ENCODE results near the gene CLPTM1L.
"Not testable (repeated sequence)": the region's sequence is repeated elsewhere in the genome, so short reads cannot be mapped to it uniquely, and the experiment has no call there.

CLPTM1L gene

DNA sequence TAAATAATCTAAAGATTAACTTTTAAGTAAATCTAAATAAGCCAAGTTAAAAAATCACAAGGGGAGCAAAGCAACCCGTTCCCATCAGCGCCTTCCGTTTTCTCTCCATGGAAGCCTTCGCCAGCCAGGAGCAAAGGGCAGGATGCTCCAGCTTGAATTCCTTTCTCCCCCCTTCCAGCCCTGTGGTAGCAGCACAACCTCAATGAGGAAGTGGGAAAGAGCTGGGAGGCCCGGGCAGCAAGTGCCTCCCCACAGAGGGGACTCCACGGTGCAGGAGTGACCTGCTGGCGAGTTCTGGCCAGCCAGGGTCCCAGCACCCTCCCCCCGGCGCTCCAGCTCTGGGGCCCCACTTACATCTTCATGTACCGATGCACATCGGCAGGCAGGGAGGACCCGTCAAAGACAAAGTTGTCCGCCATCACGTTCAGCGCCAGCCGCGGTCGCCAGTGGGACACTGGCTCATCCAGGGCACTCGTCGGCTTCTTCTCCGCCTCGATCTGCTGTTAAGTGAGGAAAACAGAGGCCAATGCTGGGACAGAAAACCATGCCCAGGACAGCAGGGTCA is 6.3 kb downstream of the CLPTM1L start:
- no peak for DNase-seq (ENCODE audit: low read depth)

DNA sequence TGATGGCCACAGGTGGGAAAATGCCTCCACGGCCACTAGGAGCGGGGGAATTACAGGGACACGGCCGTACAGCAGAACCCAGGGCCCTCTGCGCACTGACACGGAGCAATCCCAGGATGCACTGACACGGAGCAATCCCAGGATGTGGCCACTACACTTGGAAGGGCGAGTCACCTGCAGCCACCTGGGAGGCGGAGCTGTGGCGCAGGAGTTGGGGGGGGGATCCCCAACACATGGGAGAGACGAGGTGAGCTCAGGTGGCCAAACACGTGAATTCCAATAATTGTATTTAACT is 6.8 kb downstream of the CLPTM1L start:
- no peak for DNase-seq (ENCODE audit: low read depth)

- no peak for DNase-seq (ENCODE audit: low read depth)
Measured at GRCh38 chr5:1337489-1338195, 7.3 kb downstream of the CLPTM1L start.

DNA sequence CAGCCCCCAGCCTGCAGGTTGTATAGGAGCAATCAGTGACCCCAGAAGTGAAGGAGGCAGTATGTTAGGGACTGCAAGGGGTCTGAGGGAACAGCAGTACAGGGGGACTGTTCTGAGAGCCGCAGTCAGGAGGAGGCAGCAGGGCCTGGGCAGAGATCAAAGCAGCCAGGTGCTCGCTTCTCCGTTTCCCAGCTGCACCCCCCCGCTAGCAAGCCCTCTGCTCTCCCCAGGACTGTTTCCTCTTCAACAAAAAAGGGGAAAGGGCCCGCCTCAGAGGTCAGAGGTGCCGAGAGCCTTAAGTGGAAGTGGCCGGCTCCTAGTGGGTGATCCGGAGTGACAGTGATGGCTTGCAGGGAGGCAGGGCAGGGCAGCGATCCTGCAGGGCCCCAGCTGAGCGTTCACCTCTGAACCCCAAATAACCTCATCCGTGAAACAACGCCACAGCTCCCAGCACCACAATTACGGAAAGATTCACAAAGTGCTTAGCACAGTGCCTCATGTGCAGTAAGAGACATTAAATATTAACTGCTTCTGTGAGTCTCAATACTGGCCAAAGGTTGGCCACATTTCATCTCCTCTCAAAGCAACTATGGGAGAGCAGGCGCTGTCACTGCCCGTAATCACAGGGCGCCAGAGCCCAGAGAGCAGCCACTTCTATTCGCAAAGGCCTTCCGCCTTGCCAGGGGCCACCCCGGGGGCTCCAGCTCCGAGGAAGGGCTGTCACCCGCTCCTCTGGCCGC is 8.0 kb downstream of the CLPTM1L start:
- no peak for DNase-seq (ENCODE audit: low read depth)

DNA sequence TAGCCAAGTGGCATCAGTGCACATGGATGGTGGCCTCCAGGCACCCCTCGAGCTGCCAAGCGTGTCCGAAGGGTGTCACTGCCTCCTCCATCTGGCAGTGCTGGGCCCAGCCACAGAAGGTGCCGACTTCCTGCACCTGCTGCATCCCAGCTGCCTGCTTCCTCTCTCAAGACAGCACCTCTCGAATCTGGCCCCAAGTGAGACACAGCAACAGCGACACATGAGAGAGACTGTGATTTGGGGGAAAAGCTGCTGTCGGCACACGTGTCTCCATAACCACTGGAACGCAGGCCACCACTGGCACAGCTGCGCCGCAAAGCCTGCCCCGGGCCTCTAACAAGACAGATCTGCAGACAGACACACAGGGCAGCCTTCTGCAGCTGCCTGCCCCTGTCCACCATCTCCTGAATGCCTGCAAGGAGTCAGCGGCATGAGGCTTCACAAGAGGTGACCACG is 8.8 kb downstream of the CLPTM1L start:
- no peak for DNase-seq (ENCODE audit: low read depth)

GRCh38 chr5:1335540-1336095 is 9.3 kb downstream of the CLPTM1L start:
- no peak for DNase-seq (ENCODE audit: low read depth)

DNA sequence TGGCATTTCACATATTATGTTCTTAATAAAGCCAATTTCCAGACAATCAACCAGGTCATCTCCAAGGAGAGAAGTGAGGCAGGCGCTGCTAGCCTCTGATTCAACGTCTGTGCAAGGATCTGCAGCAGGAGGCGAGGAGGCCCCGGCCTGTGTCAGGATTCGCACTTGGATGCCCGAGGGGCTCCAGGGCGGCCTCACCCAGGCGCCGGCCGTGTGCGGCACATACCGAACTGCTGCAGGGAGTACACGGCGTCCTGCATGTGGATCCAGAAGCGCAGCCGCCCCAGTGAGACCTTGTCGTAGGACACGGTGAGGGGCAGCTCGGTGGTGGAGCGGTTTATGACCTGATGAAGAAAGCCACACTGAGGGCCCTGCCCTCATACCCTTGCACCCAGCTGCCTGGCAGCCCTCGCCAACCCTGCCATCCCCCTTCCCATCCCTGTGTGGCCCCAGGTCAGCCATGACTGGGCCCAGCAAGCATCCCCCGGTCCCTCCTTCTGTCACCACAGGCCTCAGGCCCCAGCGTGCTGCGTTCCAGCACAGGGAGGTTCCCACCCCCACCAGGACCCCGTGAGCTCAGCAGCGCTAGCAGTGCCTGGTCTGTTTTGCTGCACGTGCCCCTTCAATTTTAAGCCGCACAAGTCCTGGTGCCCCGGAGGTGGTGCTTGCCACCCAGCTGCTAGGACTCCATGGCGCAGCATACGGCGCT is 9.9 kb downstream of the CLPTM1L start:
- no peak for DNase-seq (ENCODE audit: low read depth)

GRCh38 chr5:1333986-1334385 is 10.9 kb downstream of the CLPTM1L start:
- no peak for DNase-seq (ENCODE audit: low read depth)

- not testable (repeated sequence) for DNase-seq (ENCODE audit: low read depth)
Measured at GRCh38 chr5:1333286-1333685, 11.6 kb downstream of the CLPTM1L start.

- DNase-seq (ENCODE audit: low read depth), result no peak
Measured at GRCh38 chr5:1332461-1333001, 12.4 kb downstream of the CLPTM1L start.

DNA sequence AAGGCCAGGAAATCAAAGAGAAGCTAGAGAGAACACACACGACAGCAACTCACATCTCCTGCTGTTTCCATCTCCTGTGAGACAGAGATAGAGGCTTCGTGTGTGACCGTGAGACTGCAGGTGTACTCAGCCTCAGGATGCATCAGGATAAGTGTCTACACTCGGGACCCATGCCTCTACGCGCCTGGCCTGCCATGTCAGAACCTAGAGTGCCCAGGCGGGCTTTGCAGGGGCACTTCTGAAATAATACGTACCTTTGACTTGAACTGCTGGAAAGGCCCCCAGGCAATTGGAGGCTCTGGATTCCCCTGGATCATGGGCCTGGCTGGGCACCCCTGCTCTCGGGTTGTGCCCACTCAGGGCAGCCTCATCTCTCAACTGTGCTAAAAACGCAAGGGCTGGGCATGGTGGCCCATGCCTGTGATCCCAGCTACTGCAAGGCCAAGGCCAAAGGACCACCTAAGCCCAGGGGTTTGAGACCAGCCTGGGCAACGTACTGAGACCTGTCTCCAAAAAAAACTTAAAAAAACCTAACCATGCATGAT is 13.0 kb downstream of the CLPTM1L start:
- no peak for DNase-seq (ENCODE audit: low read depth)

DNA sequence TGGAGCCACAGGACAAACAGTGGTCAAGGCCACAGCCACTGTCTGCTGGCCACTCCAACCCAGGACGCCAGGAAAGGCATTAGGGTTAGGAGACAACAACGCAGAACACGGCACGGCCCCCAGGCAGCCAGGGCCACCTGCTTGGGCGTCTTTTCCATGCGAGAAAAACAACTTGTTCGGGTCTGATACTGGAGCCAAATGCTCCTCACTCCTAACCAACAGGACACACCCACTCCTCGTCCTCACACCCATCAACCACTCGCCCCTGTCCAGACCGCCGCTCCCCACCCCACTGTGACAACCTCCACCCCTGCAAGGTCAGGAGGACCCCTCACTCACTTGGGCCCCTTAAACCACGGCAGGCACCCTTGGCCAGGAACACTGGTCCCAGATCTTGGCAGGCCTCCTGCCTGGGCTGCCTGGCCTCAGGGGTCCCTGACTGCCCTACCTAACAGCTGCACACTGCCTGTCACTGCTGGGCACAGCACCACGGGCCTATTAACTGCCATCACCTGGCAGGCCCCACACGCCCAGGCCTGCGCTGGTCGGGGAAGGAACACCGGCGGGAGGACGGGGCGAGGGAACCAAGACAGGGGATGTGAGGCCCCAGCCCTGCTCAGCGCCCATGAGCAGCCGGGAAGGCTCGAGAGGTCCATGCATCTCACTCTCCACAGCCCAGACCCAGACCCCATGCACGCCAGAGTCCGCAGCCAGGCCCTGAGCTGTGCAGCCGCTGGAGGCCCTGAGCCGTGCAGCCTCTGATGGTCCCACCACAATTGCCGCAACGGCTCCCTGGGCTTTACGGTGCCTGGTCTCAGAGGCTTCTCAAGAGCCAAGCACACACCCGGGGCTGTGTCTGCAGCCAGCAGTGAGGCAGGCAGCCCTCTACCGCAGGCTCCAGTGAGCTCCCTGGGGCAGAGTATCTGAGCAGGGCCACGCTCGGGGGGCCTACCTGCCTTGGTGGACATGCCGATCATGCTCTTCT is 13.8 kb downstream of the CLPTM1L start:
- DNase-seq (ENCODE audit: low read depth), result no peak

DNA sequence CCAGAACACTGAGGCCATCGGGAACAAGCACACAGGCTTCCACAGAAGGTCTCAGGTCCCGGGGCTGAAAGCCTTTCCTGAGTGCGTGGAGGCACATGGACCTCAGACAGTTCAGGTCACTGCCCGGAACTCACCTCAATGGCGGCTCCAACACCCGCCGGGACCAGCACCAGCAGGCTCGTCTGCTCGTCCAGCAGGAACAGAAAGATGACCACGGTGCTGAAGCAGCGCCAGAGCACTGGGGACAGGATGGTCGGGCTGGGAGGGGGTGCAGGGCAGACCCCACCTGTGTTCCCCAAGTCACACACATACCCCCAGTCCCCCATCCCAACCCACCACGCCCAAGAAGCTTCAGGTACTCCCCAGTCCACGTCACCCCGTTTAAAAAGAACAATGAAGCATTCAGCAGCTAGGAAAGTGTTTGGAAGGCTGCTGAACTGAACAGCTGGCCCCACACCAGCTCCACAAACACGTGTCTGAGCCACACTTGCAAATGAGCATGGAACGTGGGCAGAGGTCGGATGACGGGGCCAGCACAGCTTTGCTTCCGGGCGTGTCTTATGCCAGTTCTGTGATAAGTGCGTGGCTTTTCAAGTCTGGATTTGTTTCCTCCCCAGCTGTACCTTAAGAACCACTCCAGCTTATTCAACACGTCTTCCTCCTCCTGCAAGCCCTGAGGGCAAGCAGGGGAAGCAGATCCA is 14.6 kb downstream of the CLPTM1L start:
- no peak for DNase-seq (ENCODE audit: low read depth)

DNA sequence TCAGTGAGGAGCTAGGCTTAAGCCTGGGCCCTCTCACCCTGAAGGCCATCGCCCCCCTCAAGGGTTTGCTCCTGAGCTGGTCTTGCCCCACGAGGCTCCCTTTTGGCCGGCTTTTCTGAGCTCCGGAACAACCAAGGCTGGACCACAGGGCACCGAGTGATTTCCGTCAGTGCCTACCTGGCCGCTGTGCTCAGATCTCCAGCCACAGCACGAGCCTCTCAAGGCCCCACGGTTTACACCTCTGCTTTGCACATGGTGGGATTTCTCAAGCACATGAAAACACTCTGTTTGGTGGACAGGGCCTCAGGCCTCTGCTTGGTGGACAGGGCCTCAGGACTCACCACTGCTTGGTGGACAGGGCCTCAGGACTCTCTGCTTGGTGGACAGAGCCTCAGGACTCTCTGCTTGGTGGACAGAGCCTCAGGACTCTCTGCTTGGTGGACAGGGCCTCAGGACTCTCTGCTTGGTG is 15.8 kb downstream of the CLPTM1L start:
- no peak for DNase-seq (ENCODE audit: low read depth)

- not testable (repeated sequence) for DNase-seq (ENCODE audit: low read depth)
Measured at GRCh38 chr5:1328237-1329110, 16.4 kb downstream of the CLPTM1L start.

GRCh38 chr5:1326901-1327756 is 17.8 kb downstream of the CLPTM1L start:
- not testable (repeated sequence) for DNase-seq (ENCODE audit: low read depth)

DNA sequence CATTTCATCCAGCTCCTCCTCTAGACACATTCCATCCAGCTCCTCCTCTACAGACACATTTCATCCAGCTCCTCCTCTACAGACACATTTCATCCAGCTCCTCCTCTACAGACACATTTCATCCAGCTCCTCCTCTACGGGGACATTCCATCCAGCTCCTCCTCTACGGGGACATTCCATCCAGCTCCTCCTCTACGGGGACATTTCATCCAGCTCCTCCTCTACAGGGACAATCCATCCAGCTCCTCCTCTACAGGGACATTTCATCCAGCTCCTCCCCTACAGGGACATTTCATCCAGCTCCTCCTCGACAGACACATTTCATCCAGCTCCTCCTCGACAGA is 18.4 kb downstream of the CLPTM1L start:
- not testable (repeated sequence) for DNase-seq (ENCODE audit: low read depth)
